ENCODE results near the gene PALM. TPM values are rescaled to one million over a fixed set of nuclear protein-coding genes. Genes with fewer than 3 reads are reported as not detected.
A peak's percentile ranks its signal among the peaks of the same experiment; 100 is the strongest.

Gene PALM
- total and polyA plus RNA-seq, 4 donors: 0.92 to 5.1 (median 4.3) TPM

GRCh38 chr19:674282-675151 lies 34.2 kb upstream of the PALM start:
- WGBS: 26% methylated on average over 38 of the region's 38 CpGs
- TF ChIP-seq NR2F2 (IDR thresholded peaks at IDR 0.05) (peak; percentile 95), RXRA (IDR thresholded peaks at IDR 0.05) (peak; percentile 27 to 59), JUND (IDR thresholded peaks at IDR 0.05) (no peak), SP1 (IDR thresholded peaks at IDR 0.05) (peak; percentile 12), CTCF (IDR thresholded peaks at IDR 0.05; ENCODE audit: low read depth, low read length, missing input control) (no peak)
- H3K9ac ChIP-seq (ENCODE audit: low read depth in 1 of 2, low read length in 2 of 2): peak overlapping the region in 1 of 2 donors; percentile 27
- peaks cover 2 to 25% (median 7%) of the 10 kb centered on the region in 4 donors for H3K4me1 ChIP-seq (ENCODE audit: control insufficient read depth in 4 of 4, insufficient read depth in 4 of 4, low read length in 3 of 4)
- no peaks in the 10 kb centered on the region for H3K9me3 ChIP-seq (ENCODE audit: control insufficient read depth in 4 of 4, low read length in 3 of 4)
- H3K4me3 ChIP-seq (ENCODE audit: low read depth in 1 of 3, low read length in 3 of 3): no peak overlapping the region
- H3K27me3 ChIP-seq (ENCODE audit: control insufficient read depth in 4 of 4, insufficient read depth in 4 of 4, low read length in 3 of 4): peaks cover 0 to 2% (median 0%) of the 10 kb centered on the region in 4 donors
- H3K36me3 ChIP-seq (ENCODE audit: control insufficient read depth in 4 of 4, insufficient read depth in 3 of 4, low read depth in 1 of 4, low read length in 3 of 4): no peaks in the 10 kb centered on the region
- no peak for DNase-seq (ENCODE audit: low spot score)
- H3K27ac ChIP-seq (ENCODE audit: low read depth in 1 of 2, low read length in 2 of 2): peak overlapping the region; percentile 5 to 51

DNA sequence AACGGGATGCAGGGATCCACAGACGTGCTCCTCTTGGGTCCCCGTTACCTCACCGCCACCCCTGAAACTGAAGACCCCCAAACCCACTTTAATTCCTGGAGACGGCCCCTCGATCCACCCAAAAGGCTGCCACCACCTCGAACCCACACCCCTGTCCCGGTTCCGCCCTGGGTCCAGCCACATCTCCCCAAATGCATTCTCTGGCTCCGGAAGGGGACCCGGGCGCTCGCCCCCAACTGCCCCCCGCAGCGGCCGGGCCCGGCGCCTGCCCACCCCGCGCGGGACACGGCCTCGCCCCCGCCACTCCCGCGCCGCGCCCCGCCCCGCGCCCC lies 32.8 kb upstream of the PALM start:
- Histone ChIP-seq H3K27me3 (ENCODE audit: control insufficient read depth in 4 of 4, insufficient read depth in 4 of 4, low read length in 3 of 4) (peaks cover 0 to 2% (median 0%) of the 10 kb centered on the region in 4 donors), H3K36me3 (ENCODE audit: control insufficient read depth in 4 of 4, insufficient read depth in 3 of 4, low read depth in 1 of 4, low read length in 3 of 4) (no peaks in the 10 kb centered on the region), H3K27ac (ENCODE audit: low read depth in 1 of 2, low read length in 2 of 2) (peak overlapping the region; percentile 5 to 51), H3K9me3 (ENCODE audit: control insufficient read depth in 4 of 4, low read length in 3 of 4) (no peaks in the 10 kb centered on the region), H3K4me1 (ENCODE audit: control insufficient read depth in 4 of 4, insufficient read depth in 4 of 4, low read length in 3 of 4) (peaks cover 2 to 28% (median 10%) of the 10 kb centered on the region in 4 donors), H3K9ac (ENCODE audit: low read depth in 1 of 2, low read length in 2 of 2) (no peak overlapping the region), H3K4me3 (ENCODE audit: low read depth in 1 of 3, low read length in 3 of 3) (peak overlapping the region in 1 of 3 donors; percentile 45)
- WGBS: 11% methylated on average over 31 of the region's 31 CpGs
- TF ChIP-seq MAX (IDR thresholded peaks at IDR 0.05): no peak
- TF ChIP-seq FOXA1 (IDR thresholded peaks at IDR 0.05): no peak
- no peak for TF ChIP-seq SP1 (IDR thresholded peaks at IDR 0.05)
- no peak for TF ChIP-seq CTCF (IDR thresholded peaks at IDR 0.05; ENCODE audit: low read depth, low read length, missing input control)
- TF ChIP-seq, protein P1, sequence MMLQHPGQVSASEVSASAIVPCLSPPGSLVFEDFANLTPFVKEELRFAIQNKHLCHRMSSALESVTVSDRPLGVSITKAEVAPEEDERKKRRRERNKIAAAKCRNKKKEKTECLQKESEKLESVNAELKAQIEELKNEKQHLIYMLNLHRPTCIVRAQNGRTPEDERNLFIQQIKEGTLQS (IDR thresholded peaks at IDR 0.05): no peak
- no peak for TF ChIP-seq FOXA2 (IDR thresholded peaks at IDR 0.05)
- no peak for TF ChIP-seq RAD21 (IDR thresholded peaks at IDR 0.05)
- TF ChIP-seq YY1 (IDR thresholded peaks at IDR 0.05): no peak
- DNase-seq (ENCODE audit: low spot score): no peak
